Measurements from ENCODE around the gene IL12RB2. TPM values are rescaled to one million over a fixed set of nuclear protein-coding genes. Genes with fewer than 3 reads are reported as not detected.
A peak's percentile ranks its signal among the peaks of the same experiment; 100 is the strongest.

IL12RB2 gene
- total RNA-seq, 1 donor from 2014 or later: not detected

DNA sequence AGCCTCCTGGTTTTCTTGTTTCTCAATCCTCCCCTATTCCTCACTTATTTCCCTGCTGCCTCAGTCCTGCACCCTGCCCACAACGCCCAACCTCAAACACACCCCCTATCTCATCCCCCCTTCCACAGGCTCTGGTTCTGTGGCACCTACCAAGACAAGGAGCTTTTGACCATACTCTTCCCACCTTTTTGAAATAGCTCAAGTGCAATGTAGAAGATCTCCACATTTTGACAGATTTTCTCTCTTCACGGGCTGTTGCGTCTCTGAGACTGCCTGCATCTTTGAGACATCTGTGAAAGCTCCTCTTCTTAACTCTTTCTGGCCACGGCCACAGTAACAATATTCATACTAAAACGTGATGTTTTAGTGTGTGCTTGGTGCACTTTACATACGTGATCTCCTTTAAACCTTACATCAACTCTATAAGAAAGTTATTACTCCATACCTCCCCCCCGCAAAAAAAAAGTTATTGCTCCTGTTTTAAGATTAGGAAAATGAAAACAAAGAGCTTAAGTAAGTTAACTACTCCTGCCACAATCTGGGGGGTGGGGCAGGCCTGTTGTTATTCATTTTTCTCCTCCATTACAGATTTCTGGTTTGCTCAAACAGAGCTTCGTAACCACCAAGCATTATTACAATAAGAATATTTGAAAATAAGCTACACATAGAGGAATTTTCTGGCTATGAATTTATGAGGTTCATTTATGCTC lies 124.4 kb downstream of the IL12RB2 start:
- Mint-ChIP-seq H3K4me3 (ENCODE audit: low read depth) (peak overlapping the region; percentile 86), H3K9me3 (ENCODE audit: low read depth) (no peaks in the 10 kb centered on the region), H3K27me3 (no peaks in the 10 kb centered on the region), H3K36me3 (ENCODE audit: insufficient read depth) (peaks cover 7% of the 10 kb centered on the region), H3K27ac (peak overlapping the region; percentile 59), H3K4me1 (ENCODE audit: low read depth) (peaks cover 21% of the 10 kb centered on the region)
- TF ChIP-seq, protein P1, sequence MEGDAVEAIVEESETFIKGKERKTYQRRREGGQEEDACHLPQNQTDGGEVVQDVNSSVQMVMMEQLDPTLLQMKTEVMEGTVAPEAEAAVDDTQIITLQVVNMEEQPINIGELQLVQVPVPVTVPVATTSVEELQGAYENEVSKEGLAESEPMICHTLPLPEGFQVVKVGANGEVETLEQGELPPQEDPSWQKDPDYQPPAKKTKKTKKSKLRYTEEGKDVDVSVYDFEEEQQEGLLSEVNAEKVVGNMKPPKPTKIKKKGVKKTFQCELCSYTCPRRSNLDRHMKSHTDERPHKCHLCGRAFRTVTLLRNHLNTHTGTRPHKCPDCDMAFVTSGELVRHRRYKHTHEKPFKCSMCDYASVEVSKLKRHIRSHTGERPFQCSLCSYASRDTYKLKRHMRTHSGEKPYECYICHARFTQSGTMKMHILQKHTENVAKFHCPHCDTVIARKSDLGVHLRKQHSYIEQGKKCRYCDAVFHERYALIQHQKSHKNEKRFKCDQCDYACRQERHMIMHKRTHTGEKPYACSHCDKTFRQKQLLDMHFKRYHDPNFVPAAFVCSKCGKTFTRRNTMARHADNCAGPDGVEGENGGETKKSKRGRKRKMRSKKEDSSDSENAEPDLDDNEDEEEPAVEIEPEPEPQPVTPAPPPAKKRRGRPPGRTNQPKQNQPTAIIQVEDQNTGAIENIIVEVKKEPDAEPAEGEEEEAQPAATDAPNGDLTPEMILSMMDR (IDR thresholded peaks at IDR 0.05; ENCODE audit: unreplicated experiment): no peak
- DNase-seq (ENCODE audit: low spot score, unreplicated experiment): no peak

DNA sequence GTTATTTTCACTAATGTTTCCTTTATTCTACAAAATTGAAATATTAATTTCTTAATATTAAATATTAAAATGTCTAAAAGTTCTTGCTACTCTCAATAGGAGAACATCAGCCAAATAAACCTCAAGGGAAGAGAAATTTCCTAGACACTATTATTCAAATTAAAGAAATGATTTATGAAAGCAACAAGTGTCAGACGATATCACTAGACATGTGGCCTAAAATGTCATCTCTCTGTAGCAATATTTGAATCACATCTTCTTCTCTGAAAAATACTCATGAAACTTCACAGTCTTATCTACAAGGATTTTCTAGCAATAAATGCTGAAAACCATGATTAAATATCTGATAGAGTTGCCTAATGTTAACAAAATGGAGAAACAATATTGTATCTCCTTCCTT lies 125.1 kb downstream of the IL12RB2 start:
- Mint-ChIP-seq H3K27ac (no peak overlapping the region), H3K4me1 (ENCODE audit: low read depth) (peaks cover 14% of the 10 kb centered on the region), H3K4me3 (ENCODE audit: low read depth) (no peak overlapping the region), H3K9me3 (ENCODE audit: low read depth) (no peaks in the 10 kb centered on the region), H3K36me3 (ENCODE audit: insufficient read depth) (peaks cover 7% of the 10 kb centered on the region), H3K27me3 (no peaks in the 10 kb centered on the region)
- TF ChIP-seq, protein P1 (IDR thresholded peaks at IDR 0.05; ENCODE audit: unreplicated experiment): no peak
- DNase-seq (ENCODE audit: low spot score, unreplicated experiment): no peak

DNA sequence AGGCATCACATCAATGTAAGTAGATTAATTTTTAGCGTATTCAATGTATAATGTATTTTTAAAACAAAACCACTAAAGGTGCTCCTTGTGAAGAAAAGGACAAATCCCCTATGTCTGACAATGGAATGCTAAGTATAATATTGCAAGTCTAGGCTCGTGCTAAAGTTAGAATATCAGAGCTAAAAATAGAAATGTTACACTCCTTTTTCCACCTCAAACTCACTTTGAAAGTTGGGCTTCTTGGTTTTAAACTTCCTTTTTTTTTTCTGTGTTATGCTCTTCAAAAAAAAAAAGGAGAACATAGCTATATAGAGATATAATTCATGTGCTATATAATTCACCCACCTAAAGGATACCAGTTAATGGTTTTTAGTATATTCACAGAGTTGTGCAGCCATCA lies 126.2 kb downstream of the IL12RB2 start:
- H3K27me3 Mint-ChIP-seq: no peaks in the 10 kb centered on the region
- no peak for DNase-seq (ENCODE audit: low spot score, unreplicated experiment)
- peaks cover 11% of the 10 kb centered on the region for H3K4me1 Mint-ChIP-seq (ENCODE audit: low read depth)
- no peak overlapping the region for H3K27ac Mint-ChIP-seq
- TF ChIP-seq, protein P1 (IDR thresholded peaks at IDR 0.05; ENCODE audit: unreplicated experiment): no peak
- no peaks in the 10 kb centered on the region for H3K9me3 Mint-ChIP-seq (ENCODE audit: low read depth)
- H3K4me3 Mint-ChIP-seq (ENCODE audit: low read depth): no peak overlapping the region
- peaks cover 6% of the 10 kb centered on the region for H3K36me3 Mint-ChIP-seq (ENCODE audit: insufficient read depth)

DNA sequence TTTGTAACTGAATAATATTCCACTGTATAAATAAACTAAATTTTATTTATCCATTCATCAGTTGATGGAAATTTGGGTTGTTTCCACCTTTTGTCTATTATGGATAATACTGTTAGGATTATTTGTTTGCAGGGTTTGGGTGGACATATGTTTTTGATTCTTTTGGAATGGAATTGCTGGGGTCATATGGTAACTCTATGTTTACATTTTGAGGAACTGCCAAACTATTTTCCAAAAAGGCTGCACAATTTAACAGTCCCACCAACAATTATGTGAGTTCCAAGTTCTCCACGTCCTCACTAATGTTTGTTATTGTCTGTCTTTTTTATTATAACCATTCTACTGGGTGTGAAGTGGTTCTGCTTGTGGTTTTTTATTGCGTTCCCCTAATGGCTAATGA lies 126.8 kb downstream of the IL12RB2 start:
- peaks cover 11% of the 10 kb centered on the region for H3K4me1 Mint-ChIP-seq (ENCODE audit: low read depth)
- no peak overlapping the region for H3K4me3 Mint-ChIP-seq (ENCODE audit: low read depth)

DNA sequence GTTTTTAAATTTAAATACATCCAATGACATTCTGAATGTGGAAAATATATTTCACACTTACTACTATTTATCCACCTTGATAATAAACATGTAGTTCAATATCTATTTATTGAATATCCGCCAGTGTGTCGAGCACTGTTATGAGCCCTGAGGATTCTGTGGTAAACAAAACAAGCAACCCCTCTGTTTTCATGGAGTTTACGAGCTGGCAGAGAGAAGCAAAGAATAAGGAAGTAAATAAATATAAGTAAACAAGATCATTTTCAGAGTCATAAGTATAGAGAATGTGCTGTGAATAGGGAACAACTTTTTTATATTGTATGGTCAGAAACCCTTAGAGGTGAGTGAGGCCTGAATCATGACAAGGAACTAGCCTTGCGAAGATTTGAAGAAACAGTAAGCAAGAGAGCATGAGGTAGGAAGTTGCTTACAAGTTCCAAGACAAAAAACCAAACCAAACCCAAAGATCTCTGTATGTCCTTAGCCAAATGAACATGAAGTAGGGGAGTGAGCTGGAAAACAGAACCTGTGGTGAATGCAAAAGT lies 128.9 kb downstream of the IL12RB2 start:
- Mint-ChIP-seq H3K4me1 (ENCODE audit: low read depth) (peaks cover 6% of the 10 kb centered on the region), H3K9me3 (ENCODE audit: low read depth) (no peaks in the 10 kb centered on the region), H3K27ac (no peak overlapping the region), H3K4me3 (ENCODE audit: low read depth) (no peak overlapping the region), H3K27me3 (no peaks in the 10 kb centered on the region), H3K36me3 (ENCODE audit: insufficient read depth) (no peaks in the 10 kb centered on the region)
- TF ChIP-seq, protein P1 (IDR thresholded peaks at IDR 0.05; ENCODE audit: unreplicated experiment): no peak
- no peak for DNase-seq (ENCODE audit: low spot score, unreplicated experiment)

More for the DNA sequence above, 126.8 kb downstream of the IL12RB2 start:
- Mint-ChIP-seq H3K27ac (no peak overlapping the region), H3K9me3 (ENCODE audit: low read depth) (no peaks in the 10 kb centered on the region), H3K27me3 (no peaks in the 10 kb centered on the region), H3K36me3 (ENCODE audit: insufficient read depth) (peaks cover 2% of the 10 kb centered on the region)
- no peak for DNase-seq (ENCODE audit: low spot score, unreplicated experiment)
- TF ChIP-seq, protein P1 (IDR thresholded peaks at IDR 0.05; ENCODE audit: unreplicated experiment): no peak

Measured in progenitor cell of endocrine pancreas (in vitro differentiated cells).